G401 (cell line): ENCODE results near the gene FARP1. TPM values are rescaled to one million over a fixed set of nuclear protein-coding genes. Genes with fewer than 3 reads are reported as not detected.

Experiments
- DNase-seq: peaks from one replicate; pipeline ENCODE4 v3.0.0-alpha.2; 2015; ENCODE audit warnings: low spot score
- in situ Hi-C: cut with HindIII; loops from 2 replicates; pipeline ENCODE4 v1.10.0; 2016; ENCODE audit warnings: low sequenced_read_pairs, mixed read lengths
- total RNA-seq: library from RNA; depleted of rRNA; stranded (reverse); fragments of >200 nt; shearing (Covaris generic); gene quantifications from 2 replicates; pipeline ENCODE4 v1.2.3, GENCODE V29; 2014

The FARP1 gene
- total RNA-seq, 1 experiment from 2014 or later, result 50.3 TPM

- in situ Hi-C loops, result no loop called here
- DNase-seq, result no peak
These were observed 97.2 kb downstream of the FARP1 start for GRCh38 chr13:98240135-98240534.

- in situ Hi-C loops, result no loop called here
These were observed 98.1 kb downstream of the FARP1 start for GRCh38 chr13:98240974-98241373.

GRCh38 chr13:98241976-98242375 is 99.1 kb downstream of the FARP1 start:
- in situ Hi-C loops, result no loop called here
- DNase-seq, result no peak

More at GRCh38 chr13:98240974-98241373, 98.1 kb downstream of the FARP1 start:
- DNase-seq, result no peak

GRCh38 chr13:98242403-98242802 is 99.5 kb downstream of the FARP1 start:
- in situ Hi-C loops, result no loop called here
- DNase-seq, result no peak

GRCh38 chr13:98243929-98244272 is 101.0 kb downstream of the FARP1 start:
- in situ Hi-C loops, result no loop called here
- DNase-seq, result no peak

GRCh38 chr13:98246538-98247172 is 103.8 kb downstream of the FARP1 start:
- in situ Hi-C loops, result no loop called here
- DNase-seq, result no peak

GRCh38 chr13:98251708-98252107 is 108.8 kb downstream of the FARP1 start:
- in situ Hi-C loops, result no loop called here

GRCh38 chr13:98252931-98253470 is 110.1 kb downstream of the FARP1 start:
- in situ Hi-C loops, result no loop called here
- DNase-seq, result no peak

More at GRCh38 chr13:98251708-98252107, 108.8 kb downstream of the FARP1 start:
- DNase-seq, result no peak

GRCh38 chr13:98253526-98253925 is 110.6 kb downstream of the FARP1 start:
- in situ Hi-C loops, result no loop called here
- no peak for DNase-seq

GRCh38 chr13:98254513-98254912 is 111.6 kb downstream of the FARP1 start:
- DNase-seq, result no peak
- in situ Hi-C loops, result no loop called here

GRCh38 chr13:98258226-98258625 is 115.3 kb downstream of the FARP1 start:
- in situ Hi-C loops, result no loop called here
- DNase-seq, result no peak

GRCh38 chr13:98260357-98261164 is 117.7 kb downstream of the FARP1 start:
- in situ Hi-C loops, result no loop called here
- no peak for DNase-seq

- in situ Hi-C loops, result no loop called here
- DNase-seq, result no peak
These were observed 118.3 kb downstream of the FARP1 start for GRCh38 chr13:98261165-98261702.

- in situ Hi-C loops, result no loop called here
These were observed 119.4 kb downstream of the FARP1 start for GRCh38 chr13:98262292-98262691.

GRCh38 chr13:98263841-98264240 is 120.9 kb downstream of the FARP1 start:
- in situ Hi-C loops, result no loop called here
- DNase-seq, result no peak

More at GRCh38 chr13:98262292-98262691, 119.4 kb downstream of the FARP1 start:
- no peak for DNase-seq

GRCh38 chr13:98264877-98265276 is 122.0 kb downstream of the FARP1 start:
- in situ Hi-C loops, result no loop called here
- no peak for DNase-seq

- no peak for DNase-seq
- in situ Hi-C loops, result no loop called here
These were observed 123.0 kb downstream of the FARP1 start for GRCh38 chr13:98265692-98266551.

- DNase-seq, result no peak
- in situ Hi-C loops, result no loop called here
These were observed 124.4 kb downstream of the FARP1 start for GRCh38 chr13:98267080-98267912.
